Astrocyte of the spinal cord (primary cell): ENCODE measurements around the gene ABITRAM.
"Not testable (repeated sequence)": the region's sequence is repeated elsewhere in the genome, so short reads cannot be mapped to it uniquely, and the experiment has no call there.

Source experiments
- DNase-seq: peaks from one replicate; pipeline ENCODE4 v3.0.0; 2011; ENCODE audit warnings: low read depth, low spot score
- H3K4me3 ChIP-seq: 2 replicates; pipeline ENCODE4 v1.5.1; 2011; ENCODE audit warnings: low read depth, mild to moderate bottlenecking, low read length, moderate library complexity
- in situ Hi-C: cut with HindIII; loops from 2 replicates; pipeline ENCODE4 v1.10.0; 2017; ENCODE audit warnings: low sequenced_read_pairs
- TF ChIP-seq, protein P1 (sequence below): IDR thresholded peaks from 2 replicates; pipeline ENCODE4 v1.5.1; 2012; ENCODE audit warnings: low read depth, mild to moderate bottlenecking, low read length, inconsistent platforms

Gene ABITRAM, protein sequence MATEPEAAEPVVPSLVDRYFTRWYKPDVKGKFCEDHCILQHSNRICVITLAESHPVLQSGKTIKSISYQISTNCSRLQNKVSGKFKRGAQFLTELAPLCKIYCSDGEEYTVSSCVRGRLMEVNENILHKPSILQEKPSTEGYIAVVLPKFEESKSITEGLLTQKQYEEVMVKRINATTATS

DNA sequence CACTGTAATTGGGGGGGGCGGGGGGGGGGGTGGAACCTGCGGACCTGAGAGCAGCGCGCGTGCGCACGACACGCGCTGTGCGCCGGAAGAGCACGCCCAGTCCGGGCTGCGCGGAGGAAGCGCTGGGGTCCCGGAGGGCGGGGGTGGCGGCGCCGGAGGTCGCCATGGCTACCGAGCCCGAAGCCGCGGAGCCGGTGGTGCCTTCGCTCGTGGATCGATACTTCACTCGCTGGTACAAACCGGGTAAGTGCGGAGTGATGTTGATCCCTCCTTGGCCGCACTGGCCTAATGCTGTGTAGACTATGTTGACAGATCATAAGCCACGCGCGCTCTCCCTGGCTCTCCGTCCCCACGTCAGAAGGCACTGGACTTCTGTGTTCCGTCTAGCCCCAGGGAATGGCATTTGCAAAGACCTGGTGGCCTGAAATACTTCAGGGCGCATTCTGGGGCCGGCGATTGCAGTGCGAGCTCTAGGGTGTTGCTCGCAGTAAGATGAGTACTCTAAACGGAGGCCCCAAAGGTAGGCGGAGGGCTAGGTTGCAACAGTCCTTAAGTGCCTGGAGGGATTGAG, at the start of gene ABITRAM:
Gene ABITRAM (plus strand): TSS at position 78 of the 571 bp plus-strand sequence. CDS start 87 bp downstream, at position 165.
- H3K4me3 ChIP-seq, result peak within 1 kb of the TSS; percentile 74
- TF ChIP-seq, protein P1, sequence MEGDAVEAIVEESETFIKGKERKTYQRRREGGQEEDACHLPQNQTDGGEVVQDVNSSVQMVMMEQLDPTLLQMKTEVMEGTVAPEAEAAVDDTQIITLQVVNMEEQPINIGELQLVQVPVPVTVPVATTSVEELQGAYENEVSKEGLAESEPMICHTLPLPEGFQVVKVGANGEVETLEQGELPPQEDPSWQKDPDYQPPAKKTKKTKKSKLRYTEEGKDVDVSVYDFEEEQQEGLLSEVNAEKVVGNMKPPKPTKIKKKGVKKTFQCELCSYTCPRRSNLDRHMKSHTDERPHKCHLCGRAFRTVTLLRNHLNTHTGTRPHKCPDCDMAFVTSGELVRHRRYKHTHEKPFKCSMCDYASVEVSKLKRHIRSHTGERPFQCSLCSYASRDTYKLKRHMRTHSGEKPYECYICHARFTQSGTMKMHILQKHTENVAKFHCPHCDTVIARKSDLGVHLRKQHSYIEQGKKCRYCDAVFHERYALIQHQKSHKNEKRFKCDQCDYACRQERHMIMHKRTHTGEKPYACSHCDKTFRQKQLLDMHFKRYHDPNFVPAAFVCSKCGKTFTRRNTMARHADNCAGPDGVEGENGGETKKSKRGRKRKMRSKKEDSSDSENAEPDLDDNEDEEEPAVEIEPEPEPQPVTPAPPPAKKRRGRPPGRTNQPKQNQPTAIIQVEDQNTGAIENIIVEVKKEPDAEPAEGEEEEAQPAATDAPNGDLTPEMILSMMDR, result no peak
- peak; percentile 60 for DNase-seq
- in situ Hi-C loops, result no loop called here

DNA sequence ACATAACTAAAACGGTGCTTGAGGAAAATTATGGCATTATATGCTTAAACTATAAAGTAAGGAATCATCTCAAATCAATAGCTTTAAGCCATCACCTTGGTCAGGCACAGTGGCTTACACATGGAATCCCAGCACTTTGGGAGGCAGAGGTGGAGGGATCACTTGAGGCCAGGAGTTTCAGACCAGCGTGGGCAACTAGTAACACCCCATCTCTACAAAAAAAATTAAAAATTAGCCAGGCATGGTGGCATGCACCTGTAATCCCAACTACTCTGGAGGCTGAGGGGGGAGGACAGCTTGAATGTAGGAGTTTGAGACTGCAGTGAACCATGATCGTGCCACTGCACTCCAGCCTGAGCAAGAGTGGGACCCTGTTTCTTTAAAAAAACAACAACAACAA, 49.5 kb upstream of the ABITRAM start:
- DNase-seq, result no peak
- TF ChIP-seq, protein P1, result no peak
- in situ Hi-C loops, result no loop called here
- no peak overlapping the region for H3K4me3 ChIP-seq

DNA sequence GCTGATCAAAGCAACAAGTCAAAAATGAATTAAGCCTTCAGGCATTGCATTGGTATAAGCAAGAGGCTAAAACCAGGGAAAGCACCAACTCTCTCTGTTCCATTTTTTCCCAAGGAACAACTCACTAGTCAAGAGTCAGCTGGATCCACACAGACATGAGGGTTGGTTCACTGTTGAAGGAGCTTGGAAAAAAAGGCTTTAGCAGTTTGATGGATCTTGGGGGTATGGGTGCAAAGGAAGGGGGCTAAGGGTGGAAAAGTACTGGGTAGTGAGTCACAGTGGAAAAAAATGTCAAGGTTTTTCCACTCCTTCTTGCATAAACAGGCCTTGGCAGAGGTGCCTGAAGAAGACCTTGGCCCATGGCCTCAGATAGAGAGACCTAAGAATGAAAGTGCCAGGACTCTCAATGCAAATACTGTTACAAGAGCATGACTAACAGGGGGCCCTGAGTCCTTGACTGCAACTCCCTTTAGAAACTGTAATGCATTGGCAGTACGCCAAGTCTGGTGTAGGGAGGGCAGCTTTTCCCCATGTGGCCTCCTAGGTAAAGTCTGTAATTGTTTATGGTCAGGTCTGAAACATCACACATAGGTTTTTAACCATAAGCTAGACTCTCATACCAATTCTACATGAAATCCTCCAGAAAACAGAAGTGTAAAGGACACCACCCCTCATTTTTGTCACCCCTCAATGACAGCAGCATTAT, 48.4 kb upstream of the ABITRAM start:
- in situ Hi-C loops, result no loop called here
- TF ChIP-seq, protein P1, result no peak
- no peak overlapping the region for H3K4me3 ChIP-seq
- DNase-seq, result peak; percentile 81

DNA sequence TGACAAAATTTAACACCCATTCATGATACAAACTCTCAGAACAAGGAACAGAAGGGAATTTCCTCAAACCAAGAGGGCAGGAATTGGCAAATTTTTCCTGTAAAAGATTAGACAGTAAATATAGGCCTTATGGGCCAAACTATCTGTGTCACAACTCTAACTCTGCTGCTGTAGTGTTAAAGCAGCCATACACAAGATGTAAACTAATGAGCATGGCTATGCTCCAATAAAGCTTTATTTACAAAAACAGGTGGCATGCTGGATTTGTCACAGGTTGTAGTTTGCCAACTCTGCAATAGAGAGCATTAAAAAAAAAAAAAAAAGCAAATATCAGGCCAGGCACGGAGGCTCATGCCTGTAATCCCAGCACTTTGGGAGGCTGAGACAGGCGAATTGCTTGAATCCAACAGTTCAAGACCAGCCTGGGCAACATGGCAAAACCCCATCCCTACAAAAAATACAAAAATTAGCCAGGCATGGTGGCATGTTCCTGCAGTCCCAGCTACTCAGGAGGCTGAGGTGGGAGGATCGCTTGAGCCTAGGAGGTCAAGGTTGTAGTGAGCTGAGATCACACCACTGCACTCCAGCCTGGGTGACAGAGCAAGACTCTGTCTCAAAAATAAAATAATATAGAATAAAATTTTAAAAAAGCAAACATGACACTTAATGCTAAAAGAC, 47.5 kb upstream of the ABITRAM start:
- DNase-seq, H3K4me3 ChIP-seq, in situ Hi-C loops: not testable (repeated sequence)

DNA sequence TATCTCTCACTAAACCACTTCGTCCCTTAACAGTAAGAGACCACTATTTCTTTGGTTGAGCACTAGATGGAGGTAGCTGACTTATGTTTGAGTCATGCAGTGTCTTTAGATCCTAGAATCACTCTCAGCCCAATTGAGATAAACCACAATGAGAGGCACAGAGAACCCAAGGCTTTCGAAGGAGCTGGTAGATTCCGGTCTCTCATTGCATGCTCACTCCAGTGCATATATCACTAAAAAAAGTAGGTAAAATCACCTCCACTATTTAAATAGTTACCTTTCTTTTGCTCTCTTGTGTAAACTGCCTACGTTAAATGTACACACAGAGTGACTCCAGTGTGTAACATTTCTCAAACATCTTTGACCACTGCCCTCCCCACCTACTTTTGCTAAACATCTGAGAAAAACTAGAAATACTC, 44.5 kb upstream of the ABITRAM start:
- no peak overlapping the region for H3K4me3 ChIP-seq
- in situ Hi-C loops, result no loop called here
- TF ChIP-seq, protein P1, result peak; percentile 24
- peak; percentile 37 for DNase-seq

DNA sequence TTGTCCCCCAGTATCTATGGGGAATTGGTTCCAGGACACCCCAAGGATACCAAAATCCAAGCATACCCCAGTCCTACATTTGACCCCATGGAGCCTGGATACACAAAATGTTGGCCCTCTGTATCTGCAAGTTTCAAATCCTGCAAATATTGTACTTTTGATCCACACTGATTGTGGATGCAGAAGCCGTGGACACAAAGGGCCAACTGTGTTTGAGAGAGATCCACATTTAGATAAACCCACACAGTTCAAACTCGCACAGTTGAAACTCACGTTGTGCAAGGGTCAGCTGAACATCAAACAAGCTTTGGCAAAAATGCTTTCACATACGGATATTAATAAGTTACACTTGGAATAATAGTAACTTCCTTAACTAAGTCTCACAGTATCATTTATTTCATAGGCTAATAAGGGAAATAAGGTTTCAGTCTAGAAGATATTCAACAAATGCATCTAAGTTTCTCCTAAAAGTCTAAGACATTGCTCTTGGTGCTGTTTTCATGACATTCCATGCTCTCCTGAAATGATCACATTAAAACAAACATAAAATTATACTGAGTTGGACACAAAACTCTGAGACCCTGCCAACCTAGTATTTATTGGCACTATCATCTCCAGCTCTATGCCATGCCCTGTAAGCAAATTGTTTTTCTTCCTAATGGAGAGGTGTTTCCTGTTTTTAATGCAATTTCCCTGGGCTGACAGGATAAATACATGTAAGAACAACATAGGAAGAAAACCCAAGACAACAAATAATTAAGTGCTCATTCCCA, 39.8 kb upstream of the ABITRAM start:
- TF ChIP-seq, protein P1, result no peak
- no peak overlapping the region for H3K4me3 ChIP-seq
- in situ Hi-C loops, result no loop called here
- DNase-seq, result no peak
